Stimulated activated CD4-positive, alpha-beta T cell treated with anti-CD3 and anti-CD28 coated beads, Interleukin-15, amount 100 ng/mL, for 48 hours (primary cell): ENCODE data around the gene GNPDA1.

Source experiments
- DNase-seq, 2 donors: peaks; one replicate each; pipeline ENCODE4 v3.0.0-alpha.2; 2020; ENCODE audit warnings: low read depth in 2 of 2

The GNPDA1 gene

DNA sequence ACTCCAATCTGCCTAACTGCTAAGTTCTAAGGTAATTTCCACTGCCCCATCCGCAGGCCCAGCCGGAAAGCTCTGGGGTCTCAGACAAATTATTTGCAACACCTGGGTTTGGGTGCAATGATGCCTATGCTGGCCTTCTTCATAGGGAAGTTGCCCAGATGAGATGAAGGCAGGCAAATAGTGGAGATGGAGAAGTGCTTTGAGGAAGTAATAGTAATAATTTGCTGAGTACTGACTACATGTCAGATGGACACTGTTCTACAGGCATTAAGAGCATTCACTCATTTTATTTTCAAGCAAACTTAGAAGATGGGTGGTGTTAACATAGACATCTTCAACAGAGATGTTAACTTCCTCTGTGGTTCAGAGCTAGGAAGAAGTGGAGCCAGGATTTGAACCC lies 58.6 kb downstream of the GNPDA1 start:
- no peak for DNase-seq

DNA sequence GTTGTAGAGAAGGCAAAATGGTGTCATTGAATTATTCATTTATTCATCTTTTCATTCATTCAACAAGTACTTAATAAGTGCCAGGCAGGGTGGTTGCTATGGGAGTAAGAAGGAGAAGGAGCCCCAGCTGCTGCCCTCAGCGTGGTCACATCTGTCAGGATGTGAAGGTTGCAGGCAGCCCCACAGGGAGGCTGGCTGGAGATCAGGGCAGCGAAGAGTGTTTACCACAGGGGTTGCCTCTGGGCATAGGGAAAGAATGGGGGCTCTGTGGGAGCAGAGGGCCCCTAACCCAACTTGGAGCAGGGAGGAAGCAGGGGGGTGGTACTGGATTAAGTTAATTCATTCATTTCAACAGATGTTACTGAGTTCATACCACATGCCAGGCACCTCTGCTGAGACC lies 60.8 kb downstream of the GNPDA1 start:
- DNase-seq, result no peak

DNA sequence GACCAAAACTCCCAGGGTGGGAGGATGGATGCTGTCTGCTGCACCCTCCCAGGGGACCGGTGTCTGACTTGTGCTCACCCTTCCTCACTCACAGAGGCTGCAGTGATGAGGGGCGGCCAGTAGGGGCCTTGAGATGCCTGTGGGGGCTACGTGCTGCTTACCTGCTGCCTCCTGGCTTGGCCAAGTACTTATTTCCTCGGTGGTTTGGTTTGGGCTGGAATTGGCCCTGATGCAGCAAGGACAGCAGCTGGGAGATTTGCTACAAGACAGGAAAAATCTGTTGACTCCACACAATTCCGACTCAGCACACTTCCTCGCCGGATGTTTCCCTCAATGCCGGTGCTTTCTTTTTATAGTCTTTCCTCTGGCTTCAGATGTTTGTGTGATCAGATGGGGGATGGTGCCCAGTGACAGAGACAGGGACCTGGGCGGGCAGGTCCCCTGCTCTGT lies 61.5 kb downstream of the GNPDA1 start:
- DNase-seq, result peak in 1 of 2 donors; percentile 39
